ENCODE measurements around the gene HPN. TPM values are rescaled to one million over a fixed set of nuclear protein-coding genes. Genes with fewer than 3 reads are reported as not detected.
"Not testable (repeated sequence)": the region's sequence is repeated elsewhere in the genome, so short reads cannot be mapped to it uniquely, and the experiment has no call there.

The HPN gene
- polyA plus RNA-seq, 1 experiment: not detected

DNA sequence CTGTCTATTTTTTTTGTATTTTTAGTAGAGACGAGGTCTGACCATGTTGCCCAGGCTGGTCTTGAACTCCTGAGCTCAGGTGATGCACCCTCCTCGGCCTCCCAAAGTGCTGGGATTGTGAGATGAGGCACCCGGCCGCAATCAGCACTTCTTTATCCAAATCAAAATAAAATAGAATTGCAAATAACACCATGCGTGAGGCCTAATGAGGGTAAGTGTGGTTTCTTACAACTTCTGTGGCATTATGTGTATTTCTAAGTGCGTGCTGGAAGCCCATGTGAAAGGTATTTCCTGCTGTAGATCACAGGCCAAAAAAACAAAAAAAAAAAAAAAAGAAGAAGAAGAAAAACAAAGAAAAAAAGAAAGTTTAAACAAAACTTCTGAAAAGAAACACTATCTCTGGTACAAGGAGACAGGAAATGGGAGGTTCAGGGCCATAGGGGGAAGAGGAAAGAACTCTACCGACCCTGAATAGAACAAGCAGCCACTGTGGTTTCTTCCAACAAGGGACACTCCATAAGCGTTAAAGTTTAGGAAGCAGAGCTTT lies 44.4 kb upstream of the HPN start:
- DNase-seq (ENCODE audit: low read depth, low spot score): no peak
- TF ChIP-seq, protein P1, sequence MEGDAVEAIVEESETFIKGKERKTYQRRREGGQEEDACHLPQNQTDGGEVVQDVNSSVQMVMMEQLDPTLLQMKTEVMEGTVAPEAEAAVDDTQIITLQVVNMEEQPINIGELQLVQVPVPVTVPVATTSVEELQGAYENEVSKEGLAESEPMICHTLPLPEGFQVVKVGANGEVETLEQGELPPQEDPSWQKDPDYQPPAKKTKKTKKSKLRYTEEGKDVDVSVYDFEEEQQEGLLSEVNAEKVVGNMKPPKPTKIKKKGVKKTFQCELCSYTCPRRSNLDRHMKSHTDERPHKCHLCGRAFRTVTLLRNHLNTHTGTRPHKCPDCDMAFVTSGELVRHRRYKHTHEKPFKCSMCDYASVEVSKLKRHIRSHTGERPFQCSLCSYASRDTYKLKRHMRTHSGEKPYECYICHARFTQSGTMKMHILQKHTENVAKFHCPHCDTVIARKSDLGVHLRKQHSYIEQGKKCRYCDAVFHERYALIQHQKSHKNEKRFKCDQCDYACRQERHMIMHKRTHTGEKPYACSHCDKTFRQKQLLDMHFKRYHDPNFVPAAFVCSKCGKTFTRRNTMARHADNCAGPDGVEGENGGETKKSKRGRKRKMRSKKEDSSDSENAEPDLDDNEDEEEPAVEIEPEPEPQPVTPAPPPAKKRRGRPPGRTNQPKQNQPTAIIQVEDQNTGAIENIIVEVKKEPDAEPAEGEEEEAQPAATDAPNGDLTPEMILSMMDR (IDR thresholded peaks at IDR 0.05; ENCODE audit: low read depth, low read length): no peak
- Histone ChIP-seq H3K27me3 (ENCODE audit: control insufficient read depth, insufficient read depth, low read length) (no peaks in the 10 kb centered on the region), H3K4me3 (ENCODE audit: low read depth, low read length) (no peak overlapping the region), H3K9me3 (ENCODE audit: control insufficient read depth, insufficient read depth, low read length) (peaks cover 8% of the 10 kb centered on the region), H3K27ac (ENCODE audit: low read depth, low read length) (no peak overlapping the region)
- ChIA-PET CTCF (interaction anchor here (0.7 to 0.8 kb wide), 3 partner anchors 15 to 24 kb away, joined by 3 read pairs; no protein-coding TSS in a partner anchor), POLR2A (no interaction called here)

DNA sequence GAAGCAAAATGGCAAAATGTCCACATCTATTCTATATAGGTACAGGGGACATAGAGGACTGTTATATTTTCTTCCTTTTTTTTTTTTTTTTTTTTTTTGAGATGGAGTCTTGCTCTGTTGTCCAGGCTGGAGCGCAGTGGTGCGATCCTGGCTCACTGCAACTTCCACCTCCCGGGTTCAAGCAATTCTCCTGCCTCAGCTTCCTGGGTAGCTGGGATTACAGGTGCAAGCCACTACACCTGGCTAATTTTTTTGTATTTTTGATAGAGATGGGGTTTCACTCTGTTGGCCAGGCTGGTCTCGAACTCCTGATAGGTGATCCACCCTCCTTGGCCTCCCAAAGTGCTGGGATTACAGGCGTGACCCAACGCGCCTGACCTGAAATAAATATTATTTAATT lies 43.3 kb upstream of the HPN start:
- H3K4me3 ChIP-seq (ENCODE audit: low read depth, low read length); POLR2A ChIA-PET; H3K27ac ChIP-seq (ENCODE audit: low read depth, low read length); H3K27me3 ChIP-seq (ENCODE audit: control insufficient read depth, insufficient read depth, low read length); CTCF ChIA-PET; DNase-seq (ENCODE audit: low read depth, low spot score); H3K9me3 ChIP-seq (ENCODE audit: control insufficient read depth, insufficient read depth, low read length): not testable (repeated sequence)

- ChIA-PET CTCF (no interaction called here), POLR2A (interaction anchor here (0.5 to 0.6 kb wide), 2 partner anchors 173 to 1071 kb away, joined by 3 read pairs; no protein-coding TSS in a partner anchor)
- TF ChIP-seq, protein P1 (IDR thresholded peaks at IDR 0.05; ENCODE audit: low read depth, low read length): no peak
- Histone ChIP-seq H3K27me3 (ENCODE audit: control insufficient read depth, insufficient read depth, low read length) (no peaks in the 10 kb centered on the region), H3K9me3 (ENCODE audit: control insufficient read depth, insufficient read depth, low read length) (peaks cover 8% of the 10 kb centered on the region), H3K27ac (ENCODE audit: low read depth, low read length) (peak overlapping the region; percentile 98), H3K4me3 (ENCODE audit: low read depth, low read length) (peak overlapping the region; percentile 79)
- no peak for DNase-seq (ENCODE audit: low read depth, low spot score)
Observed at GRCh38 chr19:34998777-34999497, 42.6 kb upstream of the HPN start.

- ChIA-PET POLR2A (interaction anchor here (0.5 to 0.6 kb wide), 3 partner anchors 173 to 1070 kb away, joined by 3 read pairs; no protein-coding TSS in a partner anchor), CTCF (interaction anchor here (1.1 kb wide), 1 partner anchor 27 kb away, joined by 6 read pairs; no protein-coding TSS in a partner anchor)
- H3K27ac ChIP-seq (ENCODE audit: low read depth, low read length): peak within 1 kb of the TSS; percentile 98
- DNase-seq (ENCODE audit: low read depth, low spot score): peak; percentile 58
- peaks cover 6% of the 10 kb centered on the region for H3K9me3 ChIP-seq (ENCODE audit: control insufficient read depth, insufficient read depth, low read length)
- no peaks in the 10 kb centered on the region for H3K27me3 ChIP-seq (ENCODE audit: control insufficient read depth, insufficient read depth, low read length)
- peak within 1 kb of the TSS; percentile 79 for H3K4me3 ChIP-seq (ENCODE audit: low read depth, low read length)
- TF ChIP-seq, protein P1 (IDR thresholded peaks at IDR 0.05; ENCODE audit: low read depth, low read length): no peak
Observed at GRCh38 chr19:34999498-35000337, 41.8 kb upstream of the HPN start, which contains the start of gene GRAMD1A. Gene GRAMD1A, plus strand, starts transcription at chr19:35000323. Its CDS starts 156 bp downstream, at chr19:35000479.

GRCh38 chr19:35000338-35000646 lies 41.2 kb upstream of the HPN start:
- POLR2A ChIA-PET: interaction anchor here (0.6 kb wide), 1 partner anchor 762 kb away, joined by 3 read pairs; no protein-coding TSS in a partner anchor
- H3K27ac ChIP-seq (ENCODE audit: low read depth, low read length): no peak overlapping the region

More at GRCh38 chr19:35000338-35000646, 41.2 kb upstream of the HPN start:
- TF ChIP-seq, protein P1 (IDR thresholded peaks at IDR 0.05; ENCODE audit: low read depth, low read length): no peak
- Histone ChIP-seq H3K9me3 (ENCODE audit: control insufficient read depth, insufficient read depth, low read length) (peaks cover under 1% of the 10 kb centered on the region), H3K27me3 (ENCODE audit: control insufficient read depth, insufficient read depth, low read length) (no peaks in the 10 kb centered on the region), H3K4me3 (ENCODE audit: low read depth, low read length) (peak overlapping the region; percentile 79)
- no peak for DNase-seq (ENCODE audit: low read depth, low spot score)
- CTCF ChIA-PET: interaction anchor here (1.1 to 1.3 kb wide), 2 partner anchors 27 to 66 kb away, joined by 5 to 6 read pairs; no protein-coding TSS in a partner anchor
